A673 (cell line): ENCODE measurements around the gene DYNLT3. TPM values are rescaled to one million over a fixed set of nuclear protein-coding genes. Genes with fewer than 3 reads are reported as not detected.

ENCODE experiments used
- BruUV-seq: library from RNA; stranded (reverse); fragments of 400-500 nt; replicated peaks from 2 replicates; lab custom pipeline; 2021; lab: Mats Ljungman, UMichigan
- CTCF ChIA-PET: fragments of 300-600 bp; sonication (Branson Sonifier 250); formaldehyde crosslinking; loops from one replicate; lab custom pipeline; 2022; ENCODE audit warnings: antibody characterized with exemption; lab: Charles Lee
- POLR2A ChIA-PET: fragments of 300-600 bp; sonication (Branson Sonifier 250); formaldehyde crosslinking; loops from one replicate; lab custom pipeline; 2022; ENCODE audit warnings: antibody characterized with exemption; ENCODE audit not compliant: low non-redundant PET; lab: Charles Lee
- DNase-seq: peaks from one replicate; pipeline ENCODE4 v3.0.0-alpha.2; 2015; ENCODE audit warnings: low spot score
- H3K27ac ChIP-seq: fragments of 200-600 bp; sonication (generic); 2 replicates; pipeline ENCODE4 v1.5.1; 2016; ENCODE audit warnings: mixed run types, low read depth, mild to moderate bottlenecking, mixed read lengths, antibody characterized with exemption, low read length; ENCODE audit not compliant: poor library complexity, severe bottlenecking
- H3K27me3 ChIP-seq: fragments of 200-600 bp; sonication (generic); replicated peaks from 2 replicates; pipeline ENCODE4 v1.6.1; 2017; ENCODE audit warnings: mixed run types, low read depth, mild to moderate bottlenecking, mixed read lengths, antibody characterized with exemption, low read length; ENCODE audit not compliant: insufficient read depth, poor library complexity
- H3K36me3 ChIP-seq: fragments of 200-600 bp; sonication (generic); 2 replicates; pipeline ENCODE4 v1.6.1; 2016; ENCODE audit warnings: mixed run types, mild to moderate bottlenecking, mixed read lengths, antibody characterized with exemption, low read length; ENCODE audit not compliant: insufficient read depth, poor library complexity, severe bottlenecking
- H3K4me1 ChIP-seq: fragments of 200-600 bp; sonication (generic); 2 replicates; pipeline ENCODE4 v1.6.1; 2017; ENCODE audit warnings: mixed run types, mild to moderate bottlenecking, mixed read lengths, antibody characterized with exemption, low read length; ENCODE audit not compliant: insufficient read depth, poor library complexity, severe bottlenecking
- H3K4me3 ChIP-seq: fragments of 200-600 bp; sonication (generic); 2 replicates; pipeline ENCODE4 v1.5.1; 2016; ENCODE audit warnings: low read depth, mixed run types, mild to moderate bottlenecking, mixed read lengths, low read length; ENCODE audit not compliant: poor library complexity, severe bottlenecking
- H3K9me3 ChIP-seq: fragments of 200-600 bp; sonication (generic); 2 replicates; pipeline ENCODE4 v1.6.1; 2016; ENCODE audit warnings: mixed run types, low read depth, mild to moderate bottlenecking, mixed read lengths, antibody characterized with exemption, low read length; ENCODE audit not compliant: poor library complexity, severe bottlenecking
- EZH2 ChIP-seq: fragments of 200-600 bp; sonication (generic); IDR thresholded peaks from 2 replicates; pipeline ENCODE4 v1.6.1; 2017; ENCODE audit warnings: borderline replicate concordance, low read depth, mild to moderate bottlenecking, mixed read lengths, antibody characterized with exemption, low read length; ENCODE audit not compliant: poor library complexity, severe bottlenecking
- intact Hi-C: fragments of 100-400 bp; cut with micrococcal nuclease; formaldehyde crosslinking; loops from one replicate; pipeline ENCODE4 v1.10.0; 2022; ENCODE audit not compliant: unreplicated experiment
- total RNA-seq: library from RNA; stranded (reverse); gene quantifications from 2 replicates; pipeline ENCODE4 v1.2.3, GENCODE V29; 2021
- TF ChIP-seq, protein P1 (sequence below): fragments of 300-800, 200-600 bp; sonication (generic); conservative IDR thresholded peaks from 2 replicates; pipeline ENCODE4 v1.5.1; 2017; ENCODE audit warnings: low read depth, mild to moderate bottlenecking, antibody characterized with exemption, low read length, moderate library complexity, mixed read lengths

DYNLT3 gene
- total RNA-seq, 1 experiment from 2014 or later: 38.3 TPM

DNA sequence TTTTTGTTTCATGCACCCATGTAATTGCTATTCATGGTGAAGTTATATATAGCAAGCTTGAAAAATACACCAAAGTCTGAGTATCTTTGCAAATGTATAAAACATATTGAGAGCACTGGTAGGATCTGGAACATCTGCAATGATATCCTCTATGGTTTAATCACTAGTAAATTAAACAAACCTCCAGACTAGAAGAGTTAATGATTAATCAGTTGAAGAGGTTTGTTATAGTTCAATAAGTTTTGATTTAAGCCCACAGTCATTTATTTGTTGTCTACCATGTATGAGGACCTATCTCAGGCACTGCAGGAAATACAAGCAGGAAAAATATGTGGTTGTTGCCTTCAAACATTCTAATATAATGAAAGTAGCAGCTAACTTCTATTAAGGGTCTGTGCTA is 51.1 kb downstream of the DYNLT3 start:
- no peak for DNase-seq

More for the DNA sequence above, 51.1 kb downstream of the DYNLT3 start:
- BruUV-seq: no TSS peak
- H3K4me1 ChIP-seq: no peaks in the 10 kb centered on the region
- H3K4me3 ChIP-seq: no peak overlapping the region
- no peaks in the 10 kb centered on the region for H3K9me3 ChIP-seq
- TF ChIP-seq, protein P1, sequence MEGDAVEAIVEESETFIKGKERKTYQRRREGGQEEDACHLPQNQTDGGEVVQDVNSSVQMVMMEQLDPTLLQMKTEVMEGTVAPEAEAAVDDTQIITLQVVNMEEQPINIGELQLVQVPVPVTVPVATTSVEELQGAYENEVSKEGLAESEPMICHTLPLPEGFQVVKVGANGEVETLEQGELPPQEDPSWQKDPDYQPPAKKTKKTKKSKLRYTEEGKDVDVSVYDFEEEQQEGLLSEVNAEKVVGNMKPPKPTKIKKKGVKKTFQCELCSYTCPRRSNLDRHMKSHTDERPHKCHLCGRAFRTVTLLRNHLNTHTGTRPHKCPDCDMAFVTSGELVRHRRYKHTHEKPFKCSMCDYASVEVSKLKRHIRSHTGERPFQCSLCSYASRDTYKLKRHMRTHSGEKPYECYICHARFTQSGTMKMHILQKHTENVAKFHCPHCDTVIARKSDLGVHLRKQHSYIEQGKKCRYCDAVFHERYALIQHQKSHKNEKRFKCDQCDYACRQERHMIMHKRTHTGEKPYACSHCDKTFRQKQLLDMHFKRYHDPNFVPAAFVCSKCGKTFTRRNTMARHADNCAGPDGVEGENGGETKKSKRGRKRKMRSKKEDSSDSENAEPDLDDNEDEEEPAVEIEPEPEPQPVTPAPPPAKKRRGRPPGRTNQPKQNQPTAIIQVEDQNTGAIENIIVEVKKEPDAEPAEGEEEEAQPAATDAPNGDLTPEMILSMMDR: no peak
- TF ChIP-seq EZH2: no peak
- CTCF ChIA-PET: no interaction called here
- intact Hi-C loops: no loop called here
- POLR2A ChIA-PET: no interaction called here
- no peaks in the 10 kb centered on the region for H3K36me3 ChIP-seq
- H3K27ac ChIP-seq: no peak overlapping the region
- H3K27me3 ChIP-seq: no peaks in the 10 kb centered on the region

Other genes with a start within 250 kb of the DYNLT3 start
- 0.30 and 0.74 TPM in 2 replicates for gene XK, start 161.8 kb downstream of the DYNLT3 start, total RNA-seq
- 0.22 TPM in 1 of 2 replicates, not detected in the other for gene CYBB, start 67.5 kb downstream of the DYNLT3 start, total RNA-seq
- gene SYTL5, start 159.0 kb upstream of the DYNLT3 start, total RNA-seq: 17.2 and 17.9 TPM in 2 replicates